Mononuclear cell (primary cell): ENCODE results near the gene SUPT16H. TPM values are rescaled to one million over a fixed set of nuclear protein-coding genes. Genes with fewer than 3 reads are reported as not detected.

ENCODE experiments used
- H3K27me3 ChIP-seq: 2 replicates; pipeline ENCODE4 v1.6.0; 2011; ENCODE audit warnings: low read length, control low read depth; ENCODE audit not compliant: insufficient read depth
- H3K4me1 ChIP-seq: 2 replicates; pipeline ENCODE4 v1.5.1; 2011; ENCODE audit warnings: mild to moderate bottlenecking, low read length, control low read depth; ENCODE audit not compliant: insufficient read depth
- H3K4me3 ChIP-seq: 2 replicates; pipeline ENCODE4 v1.5.1; 2011; ENCODE audit warnings: mild to moderate bottlenecking, low read length, moderate library complexity
- H3K9me3 ChIP-seq: 2 replicates; pipeline ENCODE4 v1.5.1; 2011; ENCODE audit warnings: low read depth, mild to moderate bottlenecking, control low read depth, low read length
- total RNA-seq: library from RNA; depleted of rRNA; stranded (reverse); fragments of >200 nt; gene quantifications from one replicate; pipeline ENCODE4 v1.2.3, GENCODE V29; 2012

The SUPT16H gene
- total RNA-seq: 59.5 TPM

GRCh38 chr14:21383848-21384493 is at the start of gene SUPT16H:
Gene SUPT16H, minus strand, starts transcription at chr14:21384019. Its CDS starts 92 bp downstream, at chr14:21383927.
- H3K4me1 ChIP-seq: peaks cover 19% of the 10 kb centered on the region
- H3K4me3 ChIP-seq: peak within 1 kb of the TSS; percentile 77
- H3K9me3 ChIP-seq: no peaks in the 10 kb centered on the region
- no peaks in the 10 kb centered on the region for H3K27me3 ChIP-seq

GRCh38 chr14:21431126-21431525 is 47.3 kb upstream of the SUPT16H start:
- Histone ChIP-seq H3K4me1 (no peaks in the 10 kb centered on the region), H3K9me3 (no peaks in the 10 kb centered on the region), H3K27me3 (no peaks in the 10 kb centered on the region), H3K4me3 (no peak overlapping the region)

GRCh38 chr14:21428930-21429329 is 45.1 kb upstream of the SUPT16H start:
- no peaks in the 10 kb centered on the region for H3K9me3 ChIP-seq
- no peak overlapping the region for H3K4me3 ChIP-seq
- no peaks in the 10 kb centered on the region for H3K4me1 ChIP-seq
- no peaks in the 10 kb centered on the region for H3K27me3 ChIP-seq

GRCh38 chr14:21426692-21427091 is 42.9 kb upstream of the SUPT16H start:
- Histone ChIP-seq H3K9me3 (no peaks in the 10 kb centered on the region), H3K27me3 (no peaks in the 10 kb centered on the region), H3K4me3 (no peak overlapping the region), H3K4me1 (no peaks in the 10 kb centered on the region)

- H3K27me3 ChIP-seq: no peaks in the 10 kb centered on the region
- no peak overlapping the region for H3K4me3 ChIP-seq
- H3K9me3 ChIP-seq: no peaks in the 10 kb centered on the region
- H3K4me1 ChIP-seq: no peaks in the 10 kb centered on the region
Measured at GRCh38 chr14:21419528-21419927, 35.7 kb upstream of the SUPT16H start.

GRCh38 chr14:21415329-21415728 is 31.5 kb upstream of the SUPT16H start:
- Histone ChIP-seq H3K4me3 (no peak overlapping the region), H3K4me1 (no peaks in the 10 kb centered on the region), H3K9me3 (no peaks in the 10 kb centered on the region), H3K27me3 (no peaks in the 10 kb centered on the region)

- no peaks in the 10 kb centered on the region for H3K4me1 ChIP-seq
- no peaks in the 10 kb centered on the region for H3K27me3 ChIP-seq
- H3K9me3 ChIP-seq: no peaks in the 10 kb centered on the region
- H3K4me3 ChIP-seq: no peak overlapping the region
Measured at GRCh38 chr14:21414137-21414631, 30.4 kb upstream of the SUPT16H start.

GRCh38 chr14:21408147-21408546 is 24.3 kb upstream of the SUPT16H start:
- Histone ChIP-seq H3K4me1 (no peaks in the 10 kb centered on the region), H3K9me3 (no peaks in the 10 kb centered on the region), H3K4me3 (no peak overlapping the region), H3K27me3 (no peaks in the 10 kb centered on the region)

- Histone ChIP-seq H3K9me3 (no peaks in the 10 kb centered on the region), H3K27me3 (no peaks in the 10 kb centered on the region), H3K4me1 (no peaks in the 10 kb centered on the region), H3K4me3 (no peak overlapping the region)
Measured at GRCh38 chr14:21406213-21406612, 22.4 kb upstream of the SUPT16H start.

- H3K9me3 ChIP-seq: no peaks in the 10 kb centered on the region
- H3K4me3 ChIP-seq: no peak overlapping the region
- no peaks in the 10 kb centered on the region for H3K27me3 ChIP-seq
- no peaks in the 10 kb centered on the region for H3K4me1 ChIP-seq
Measured at GRCh38 chr14:21405097-21405496, 21.3 kb upstream of the SUPT16H start.

GRCh38 chr14:21399311-21399870 is 15.6 kb upstream of the SUPT16H start:
- H3K9me3 ChIP-seq: no peaks in the 10 kb centered on the region
- H3K27me3 ChIP-seq: no peaks in the 10 kb centered on the region
- H3K4me3 ChIP-seq: no peak overlapping the region
- no peaks in the 10 kb centered on the region for H3K4me1 ChIP-seq

GRCh38 chr14:21398901-21399300 is 15.1 kb upstream of the SUPT16H start:
- no peaks in the 10 kb centered on the region for H3K27me3 ChIP-seq
- no peaks in the 10 kb centered on the region for H3K9me3 ChIP-seq
- no peak overlapping the region for H3K4me3 ChIP-seq
- no peaks in the 10 kb centered on the region for H3K4me1 ChIP-seq

GRCh38 chr14:21395450-21395849 is 11.6 kb upstream of the SUPT16H start:
- Histone ChIP-seq H3K9me3 (no peaks in the 10 kb centered on the region), H3K27me3 (no peaks in the 10 kb centered on the region), H3K4me1 (no peaks in the 10 kb centered on the region), H3K4me3 (no peak overlapping the region)

- Histone ChIP-seq H3K9me3 (no peaks in the 10 kb centered on the region), H3K4me3 (no peak overlapping the region), H3K27me3 (no peaks in the 10 kb centered on the region), H3K4me1 (peaks cover 19% of the 10 kb centered on the region)
Measured at GRCh38 chr14:21385188-21385904, 1.5 kb upstream of the SUPT16H start.

- Histone ChIP-seq H3K9me3 (no peaks in the 10 kb centered on the region), H3K4me3 (peak overlapping the region; percentile 77), H3K4me1 (peaks cover 19% of the 10 kb centered on the region)
Measured at GRCh38 chr14:21384494-21384851, 654 bp upstream of the SUPT16H start.

More at GRCh38 chr14:21384494-21384851, 654 bp upstream of the SUPT16H start:
- H3K27me3 ChIP-seq: no peaks in the 10 kb centered on the region
